OCI-LY7 (cell line): ENCODE measurements around the gene PHACTR1.

Source experiments
- EZH2phosphoT487 ChIP-seq: fragments of 200-600 bp; sonication (generic); IDR thresholded peaks from 2 replicates; pipeline ENCODE4 v1.6.1; 2018; ENCODE audit warnings: low read depth, borderline replicate concordance, mild to moderate bottlenecking, mixed run types, antibody characterized with exemption, low read length, moderate library complexity, mixed read lengths
- TF ChIP-seq, protein P1 (sequence below): fragments of 200-600 bp; sonication (generic); conservative IDR thresholded peaks from 2 replicates; pipeline ENCODE4 v1.5.1; 2014; ENCODE audit warnings: mild to moderate bottlenecking, antibody characterized with exemption, low read length, moderate library complexity, mixed read lengths

DNA sequence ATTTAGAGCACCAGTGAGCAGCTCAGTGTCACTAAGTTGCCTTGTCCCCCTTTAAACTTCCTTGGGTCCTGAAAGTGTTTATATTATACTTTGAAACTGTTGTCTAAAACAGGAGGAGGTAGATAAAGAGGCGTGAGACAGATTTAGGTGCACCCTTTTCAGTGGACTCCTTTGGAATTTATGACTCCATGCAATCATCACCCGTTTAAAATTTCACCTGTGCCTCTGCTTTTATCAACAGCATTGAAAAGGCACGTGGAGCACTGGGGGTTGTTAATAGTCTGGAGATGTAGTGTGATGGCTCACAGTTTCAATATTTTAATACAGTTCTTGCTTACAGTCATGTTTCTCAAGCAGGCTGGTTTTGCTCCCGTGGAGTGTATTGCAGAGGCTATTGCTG is 162.2 kb downstream of the PHACTR1 start:
- TF ChIP-seq, protein P1, sequence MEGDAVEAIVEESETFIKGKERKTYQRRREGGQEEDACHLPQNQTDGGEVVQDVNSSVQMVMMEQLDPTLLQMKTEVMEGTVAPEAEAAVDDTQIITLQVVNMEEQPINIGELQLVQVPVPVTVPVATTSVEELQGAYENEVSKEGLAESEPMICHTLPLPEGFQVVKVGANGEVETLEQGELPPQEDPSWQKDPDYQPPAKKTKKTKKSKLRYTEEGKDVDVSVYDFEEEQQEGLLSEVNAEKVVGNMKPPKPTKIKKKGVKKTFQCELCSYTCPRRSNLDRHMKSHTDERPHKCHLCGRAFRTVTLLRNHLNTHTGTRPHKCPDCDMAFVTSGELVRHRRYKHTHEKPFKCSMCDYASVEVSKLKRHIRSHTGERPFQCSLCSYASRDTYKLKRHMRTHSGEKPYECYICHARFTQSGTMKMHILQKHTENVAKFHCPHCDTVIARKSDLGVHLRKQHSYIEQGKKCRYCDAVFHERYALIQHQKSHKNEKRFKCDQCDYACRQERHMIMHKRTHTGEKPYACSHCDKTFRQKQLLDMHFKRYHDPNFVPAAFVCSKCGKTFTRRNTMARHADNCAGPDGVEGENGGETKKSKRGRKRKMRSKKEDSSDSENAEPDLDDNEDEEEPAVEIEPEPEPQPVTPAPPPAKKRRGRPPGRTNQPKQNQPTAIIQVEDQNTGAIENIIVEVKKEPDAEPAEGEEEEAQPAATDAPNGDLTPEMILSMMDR: no peak
- TF ChIP-seq EZH2phosphoT487: no peak
